HG02588 (cell line): Measurements from ENCODE around the gene NHLRC4.
A peak's percentile ranks its signal among the peaks of the same experiment; 100 is the strongest.

ENCODE experiments used
- ATAC-seq: cut with Tn5 transposase; IDR thresholded peaks from one replicate; pipeline ENCODE4 v1.9.1; 2021; ENCODE audit warnings: mild to moderate bottlenecking, moderate library complexity; ENCODE audit not compliant: unreplicated experiment

Gene NHLRC4, protein sequence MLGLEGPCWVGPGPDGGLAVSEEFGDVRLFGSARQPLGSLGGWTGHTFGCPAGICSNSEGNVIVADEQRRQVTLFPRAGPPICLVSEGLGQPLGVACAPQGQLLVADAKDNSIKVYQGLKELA

GRCh38 chr16:566475-567372 is at the start of gene NHLRC4:
Gene NHLRC4, plus strand, starts transcription at chr16:567005. Its CDS starts 1,043 bp downstream, at chr16:568048.
- peak; percentile 39 for ATAC-seq

DNA sequence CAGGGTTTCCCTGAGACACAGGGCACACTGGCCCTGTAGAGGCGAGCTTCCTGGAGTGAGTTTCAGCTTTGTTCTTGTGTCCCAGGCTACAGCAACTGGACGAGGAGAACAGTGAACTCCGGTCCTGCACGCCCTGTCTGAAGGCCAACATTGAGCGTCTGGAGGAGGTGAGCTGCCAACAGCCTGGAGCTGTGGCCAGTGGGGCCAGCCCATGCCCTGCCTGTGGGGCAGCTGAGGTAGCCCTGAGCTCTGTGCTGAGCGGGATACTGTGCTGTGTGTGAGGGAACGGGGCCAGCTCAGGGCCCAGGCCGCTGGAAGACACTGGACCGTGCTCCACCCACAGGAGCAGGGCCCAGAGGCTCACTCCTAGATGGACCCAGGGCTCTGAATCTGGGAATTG is 47.9 kb upstream of the NHLRC4 start:
- no peak for ATAC-seq

- no peak for ATAC-seq
Observed at GRCh38 chr16:519425-519824, 47.4 kb upstream of the NHLRC4 start.

DNA sequence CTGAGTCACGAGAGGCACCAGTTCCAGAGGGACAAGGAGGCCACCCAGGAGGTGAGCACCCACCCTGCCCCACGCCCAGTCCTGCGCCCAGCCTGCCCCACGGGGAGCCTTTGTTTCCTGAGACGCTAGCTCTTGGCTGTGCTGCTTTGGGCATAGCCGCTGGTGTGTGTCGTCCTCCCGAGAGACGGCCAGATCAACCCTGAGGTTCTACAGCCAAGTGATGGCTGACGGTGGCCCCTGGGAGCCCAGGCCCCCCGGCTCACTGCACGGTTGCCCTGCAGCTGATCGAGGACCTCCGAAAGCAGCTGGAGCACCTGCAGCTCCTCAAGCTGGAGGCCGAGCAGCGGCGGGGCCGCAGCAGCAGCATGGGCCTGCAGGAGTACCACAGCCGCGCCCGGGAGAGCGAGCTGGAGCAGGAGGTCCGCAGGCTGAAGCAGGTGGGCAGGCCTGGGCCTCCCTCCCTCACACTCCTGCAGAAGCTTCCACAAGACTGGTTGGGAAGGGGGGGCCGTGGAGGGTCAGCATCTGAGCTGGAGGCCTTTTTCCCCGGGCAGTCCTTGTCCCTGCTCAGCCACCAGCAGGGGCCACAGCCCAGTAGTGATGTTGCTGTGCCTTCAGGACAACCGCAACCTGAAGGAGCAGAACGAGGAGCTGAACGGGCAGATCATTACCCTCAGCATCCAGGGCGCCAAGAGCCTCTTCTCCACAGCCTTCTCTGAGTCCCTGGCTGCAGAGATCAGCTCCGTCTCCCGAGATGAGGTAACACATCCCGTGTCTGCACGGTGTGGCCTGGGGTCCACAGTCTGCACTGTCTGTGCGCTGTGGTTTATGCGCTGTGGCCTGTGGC is 46.7 kb upstream of the NHLRC4 start:
- ATAC-seq: no peak

DNA sequence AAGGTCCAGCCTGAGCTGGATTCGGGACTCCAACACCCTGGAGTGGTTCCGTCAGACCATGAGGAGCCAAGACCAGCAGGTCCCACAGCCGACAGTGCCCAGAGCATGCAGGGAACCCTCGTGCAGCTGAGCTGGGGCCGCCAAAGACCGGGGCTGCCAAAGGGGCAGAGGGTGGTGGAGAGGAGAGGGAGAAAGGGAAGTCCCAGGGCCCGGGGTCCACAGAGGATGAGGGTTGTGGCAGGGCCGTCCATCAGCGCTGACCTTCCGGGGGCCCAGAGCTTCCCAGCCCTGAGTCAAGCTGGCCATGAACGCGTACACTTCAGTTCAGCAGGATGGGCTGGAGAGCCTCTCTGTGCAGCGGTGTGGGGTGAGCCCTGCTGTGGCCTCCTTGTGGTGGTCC is 46.0 kb upstream of the NHLRC4 start:
- no peak for ATAC-seq

- no peak for ATAC-seq
Observed at GRCh38 chr16:521381-522210, 45.2 kb upstream of the NHLRC4 start.

- no peak for ATAC-seq
Observed at GRCh38 chr16:522320-523096, 44.3 kb upstream of the NHLRC4 start.

GRCh38 chr16:523097-523741 is 43.6 kb upstream of the NHLRC4 start:
- no peak for ATAC-seq

- no peak for ATAC-seq
Observed at GRCh38 chr16:524274-525040, 42.3 kb upstream of the NHLRC4 start.

- no peak for ATAC-seq
Observed at GRCh38 chr16:525123-525519, 41.7 kb upstream of the NHLRC4 start.

- ATAC-seq: no peak
Observed at GRCh38 chr16:525520-526180, 41.2 kb upstream of the NHLRC4 start.

GRCh38 chr16:526181-527014 is 40.4 kb upstream of the NHLRC4 start:
- no peak for ATAC-seq

- peak; percentile 65 for ATAC-seq
Observed at GRCh38 chr16:527015-527903, 39.5 kb upstream of the NHLRC4 start, which contains the start of gene CAPN15. Gene CAPN15, plus strand, starts transcription at chr16:527712. Its CDS starts 19,127 bp downstream, at chr16:546839.

DNA sequence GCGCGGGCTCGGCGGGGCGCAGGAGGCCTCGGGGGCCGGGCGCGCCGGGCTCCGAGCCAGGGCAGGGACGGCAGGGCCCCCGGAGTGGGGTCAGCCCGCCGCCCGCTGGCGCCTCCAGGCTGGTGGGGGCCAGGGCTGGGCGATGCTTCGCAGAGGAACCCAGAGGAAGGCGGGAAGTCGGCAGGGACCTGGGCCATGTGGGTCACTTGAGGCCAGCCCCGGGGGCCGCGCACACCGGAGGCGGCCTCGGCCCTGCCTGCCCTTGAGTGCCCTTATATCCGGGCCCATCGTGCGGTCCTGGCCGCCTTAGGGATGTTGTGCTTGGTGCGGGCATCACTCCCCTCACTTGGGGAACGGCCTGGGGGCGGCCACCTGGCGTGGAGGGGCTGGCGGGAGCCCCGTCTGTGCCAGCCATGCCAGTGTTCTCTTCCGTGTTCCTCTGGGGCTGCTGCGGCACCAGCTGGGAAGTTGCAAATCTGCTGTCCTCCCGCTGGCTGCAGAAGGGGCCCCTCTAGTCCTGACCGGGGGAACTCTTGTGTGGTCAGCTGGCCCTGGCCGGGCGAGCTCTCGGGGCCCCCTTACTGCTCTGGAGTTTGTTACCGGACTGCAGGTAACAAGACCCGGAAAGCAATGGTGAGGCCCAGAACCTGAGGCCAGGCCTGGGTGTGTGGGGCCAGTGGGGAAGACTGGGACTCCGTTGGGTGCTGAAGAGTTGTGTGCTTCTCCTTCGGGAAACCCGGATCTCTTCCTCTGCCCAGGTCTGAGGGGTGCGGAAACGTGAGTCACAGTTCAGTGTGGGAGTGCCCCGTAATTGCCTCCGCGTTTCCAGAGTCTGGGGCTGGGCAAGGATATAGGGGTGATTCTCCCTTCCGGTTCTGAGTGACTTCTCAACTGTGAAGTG is 38.4 kb upstream of the NHLRC4 start:
- ATAC-seq: peak; percentile 5

DNA sequence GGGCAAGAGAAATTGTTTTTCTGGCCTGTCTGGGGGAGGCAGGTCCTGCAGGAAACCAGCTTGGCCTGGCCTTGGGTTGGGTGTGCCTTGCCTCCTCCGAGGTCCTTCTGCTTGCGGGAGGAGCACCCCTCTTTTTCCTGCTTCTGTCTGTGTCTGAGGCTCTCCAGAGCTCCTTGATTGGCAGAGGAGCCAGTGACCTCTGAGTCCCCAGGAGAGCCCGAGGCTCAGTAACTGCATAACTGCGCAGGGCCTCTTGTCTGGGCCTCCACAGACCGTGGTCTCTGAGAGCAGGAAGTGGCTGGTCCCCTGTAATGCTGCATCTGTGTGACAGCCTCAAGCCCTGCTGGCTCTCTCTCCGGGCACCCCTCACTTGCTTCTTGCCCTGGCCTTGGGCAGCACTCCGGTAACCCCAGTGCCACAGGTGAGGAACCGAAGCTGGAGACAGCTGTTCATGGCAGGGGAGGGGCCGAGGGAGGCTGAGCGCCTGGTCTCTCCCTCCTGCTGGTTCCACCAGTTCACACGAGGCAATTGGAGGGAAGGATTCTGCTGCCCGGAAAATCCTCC is 37.7 kb upstream of the NHLRC4 start:
- no peak for ATAC-seq
